Measurements from ENCODE around the gene FAM117A. TPM values are rescaled to one million over a fixed set of nuclear protein-coding genes. Genes with fewer than 3 reads are reported as not detected.
"Not testable (repeated sequence)": the region's sequence is repeated elsewhere in the genome, so short reads cannot be mapped to it uniquely, and the experiment has no call there.

The FAM117A gene
- total RNA-seq, 1 donor from 2014 or later = 30.0 TPM

DNA sequence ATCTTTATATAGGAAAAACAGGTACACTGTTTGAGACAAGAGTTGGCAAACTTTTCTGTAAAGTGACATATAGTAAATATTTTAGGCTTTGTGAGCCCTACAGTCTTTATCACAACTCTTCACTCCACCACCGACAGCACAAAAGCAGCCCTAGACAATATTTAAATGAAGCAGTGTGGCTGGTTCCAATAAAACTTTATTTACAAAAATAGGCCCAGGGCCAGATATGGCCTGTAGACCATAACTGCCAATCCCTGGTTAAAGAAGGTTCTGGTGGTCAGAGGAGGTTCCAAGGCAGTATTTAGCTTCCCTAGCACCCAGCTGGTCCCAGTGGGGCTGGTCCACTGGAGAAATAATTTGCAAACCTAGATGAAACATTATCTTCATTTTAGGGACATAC is 3.6 kb downstream of the FAM117A start:
- Mint-ChIP-seq H3K4me3 (no peak overlapping the region), H3K27me3 (no peaks in the 10 kb centered on the region), H3K9me3 (no peaks in the 10 kb centered on the region), H3K27ac (peak overlapping the region; percentile 69), H3K36me3 (ENCODE audit: low read depth) (peaks cover 46% of the 10 kb centered on the region), H3K4me1 (peaks cover 71% of the 10 kb centered on the region)
- CTCF ChIA-PET = no interaction called here
- TF ChIP-seq, protein P1, sequence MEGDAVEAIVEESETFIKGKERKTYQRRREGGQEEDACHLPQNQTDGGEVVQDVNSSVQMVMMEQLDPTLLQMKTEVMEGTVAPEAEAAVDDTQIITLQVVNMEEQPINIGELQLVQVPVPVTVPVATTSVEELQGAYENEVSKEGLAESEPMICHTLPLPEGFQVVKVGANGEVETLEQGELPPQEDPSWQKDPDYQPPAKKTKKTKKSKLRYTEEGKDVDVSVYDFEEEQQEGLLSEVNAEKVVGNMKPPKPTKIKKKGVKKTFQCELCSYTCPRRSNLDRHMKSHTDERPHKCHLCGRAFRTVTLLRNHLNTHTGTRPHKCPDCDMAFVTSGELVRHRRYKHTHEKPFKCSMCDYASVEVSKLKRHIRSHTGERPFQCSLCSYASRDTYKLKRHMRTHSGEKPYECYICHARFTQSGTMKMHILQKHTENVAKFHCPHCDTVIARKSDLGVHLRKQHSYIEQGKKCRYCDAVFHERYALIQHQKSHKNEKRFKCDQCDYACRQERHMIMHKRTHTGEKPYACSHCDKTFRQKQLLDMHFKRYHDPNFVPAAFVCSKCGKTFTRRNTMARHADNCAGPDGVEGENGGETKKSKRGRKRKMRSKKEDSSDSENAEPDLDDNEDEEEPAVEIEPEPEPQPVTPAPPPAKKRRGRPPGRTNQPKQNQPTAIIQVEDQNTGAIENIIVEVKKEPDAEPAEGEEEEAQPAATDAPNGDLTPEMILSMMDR (IDR thresholded peaks at IDR 0.05) = no peak
- ATAC-seq (ENCODE audit: low read depth) (no peak), DNase-seq (no peak)
- POLR2A ChIA-PET = interaction anchor here (1.1 to 9.0 kb wide), 4 partner anchors 7 to 52 kb away, joined by 5 to 129 read pairs (median 30); partner anchors contain the start of gene SLC35B1
- intact Hi-C loops (cut with micrococcal nuclease) = loop anchor here (5.0 to 10.0 kb wide), 2 partner anchors 33 to 385 kb away; no protein-coding TSS in a partner anchor

DNA sequence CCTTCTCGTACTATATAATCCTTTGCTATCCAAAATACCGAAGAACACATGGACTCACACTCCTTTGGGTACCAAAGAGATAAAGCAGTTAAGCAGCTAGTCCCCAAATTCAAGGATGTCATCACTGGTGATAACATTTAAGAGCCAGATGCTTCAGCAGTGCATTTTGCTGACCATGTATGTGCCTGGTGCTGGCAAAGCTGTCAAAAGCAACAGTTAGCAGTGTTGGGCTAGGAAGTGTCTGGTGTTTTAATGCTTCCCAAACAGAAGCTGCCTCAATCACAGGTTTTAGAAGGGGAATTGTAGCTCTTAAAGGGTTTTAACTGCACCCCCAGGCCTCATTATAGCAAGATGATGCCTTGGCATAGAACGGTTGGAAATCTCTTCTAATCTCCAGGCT is 4.7 kb downstream of the FAM117A start:
- ChIA-PET CTCF (no interaction called here), POLR2A (interaction anchor here (0.5 to 9.0 kb wide), 4 partner anchors 12 to 41 kb away, joined by 4 to 129 read pairs (median 6); partner anchors contain the start of gene KAT7)
- Mint-ChIP-seq H3K27ac (peak overlapping the region; percentile 70), H3K36me3 (ENCODE audit: low read depth) (peaks cover 47% of the 10 kb centered on the region), H3K4me1 (peaks cover 70% of the 10 kb centered on the region), H3K4me3 (no peak overlapping the region), H3K27me3 (no peaks in the 10 kb centered on the region), H3K9me3 (no peaks in the 10 kb centered on the region)
- no peak for ATAC-seq (ENCODE audit: low read depth)
- TF ChIP-seq, protein P1 (IDR thresholded peaks at IDR 0.05) = no peak
- no peak for DNase-seq
- intact Hi-C loops (cut with micrococcal nuclease) = no loop called here

DNA sequence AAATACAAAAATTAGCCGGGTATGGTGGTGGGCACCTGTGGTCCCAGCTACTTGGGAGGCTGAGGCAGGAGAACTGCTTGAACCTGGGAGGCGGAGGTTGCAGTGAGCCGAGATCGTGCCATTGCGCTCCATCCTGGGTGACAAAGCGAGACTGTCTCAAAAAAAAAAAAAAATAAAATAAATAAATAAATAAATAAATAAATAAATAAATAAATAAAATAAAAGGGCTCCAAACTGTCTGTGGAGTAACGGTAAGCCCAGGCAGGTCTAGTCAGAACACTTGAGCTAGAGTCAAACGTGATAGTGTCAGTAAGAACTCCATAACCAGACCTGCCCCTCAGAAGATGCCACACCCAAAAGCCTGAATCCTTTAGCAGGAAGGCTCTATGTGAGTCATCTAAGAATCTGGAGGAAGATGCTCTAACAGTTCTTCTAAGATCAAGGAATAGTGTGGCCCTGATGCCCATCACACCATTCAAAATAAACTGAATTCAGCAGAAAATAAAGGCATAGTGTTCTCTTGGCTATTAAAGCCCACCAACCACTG is 5.4 kb downstream of the FAM117A start:
- Mint-ChIP-seq H3K36me3 (ENCODE audit: low read depth) (peaks cover 46% of the 10 kb centered on the region), H3K27ac (peak overlapping the region; percentile 70), H3K4me1 (peaks cover 73% of the 10 kb centered on the region)
- H3K27me3 Mint-ChIP-seq; H3K4me3 Mint-ChIP-seq; H3K9me3 Mint-ChIP-seq; intact Hi-C loops (cut with micrococcal nuclease); DNase-seq; ATAC-seq (ENCODE audit: low read depth); CTCF ChIA-PET: not testable (repeated sequence)
- POLR2A ChIA-PET = interaction anchor here (0.5 to 9.0 kb wide), 4 partner anchors 11 to 40 kb away, joined by 4 to 129 read pairs (median 6); partner anchors contain the start of gene KAT7

DNA sequence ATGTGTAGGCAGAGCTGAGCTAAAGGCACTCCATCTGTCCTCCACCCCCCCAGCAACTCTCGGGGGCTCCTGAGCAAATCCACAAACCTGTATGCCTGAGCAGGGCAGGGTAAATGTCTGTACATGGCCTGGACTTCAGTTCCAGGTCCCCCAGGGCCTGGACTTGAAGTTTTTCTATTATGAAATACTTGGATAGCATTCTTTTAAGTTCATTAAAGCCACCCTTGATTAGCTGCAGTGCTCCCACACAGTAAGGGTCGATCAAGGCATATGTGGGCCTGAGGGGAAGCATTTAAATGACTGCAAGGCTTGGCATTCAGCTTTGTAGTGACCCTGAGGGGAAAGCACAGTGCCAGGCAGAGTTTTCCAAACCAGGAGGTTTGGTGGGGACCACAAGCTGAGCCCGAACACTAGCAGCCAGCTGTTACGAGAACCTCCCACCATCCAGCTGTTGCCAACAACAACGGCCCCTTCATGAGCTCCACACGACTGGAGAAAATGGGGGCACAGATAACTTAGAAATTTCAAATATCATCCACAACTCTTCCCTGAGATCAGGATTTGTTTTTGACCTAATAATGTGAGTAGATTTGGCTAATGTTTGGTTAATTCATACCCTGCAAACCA is 6.7 kb downstream of the FAM117A start:
- intact Hi-C loops (cut with micrococcal nuclease) = no loop called here
- POLR2A ChIA-PET = interaction anchor here (0.6 to 9.0 kb wide), 2 partner anchors 10 to 110 kb away, joined by 4 to 129 read pairs; no protein-coding TSS in a partner anchor
- Mint-ChIP-seq H3K4me1 (peaks cover 69% of the 10 kb centered on the region), H3K9me3 (no peaks in the 10 kb centered on the region), H3K27me3 (no peaks in the 10 kb centered on the region), H3K4me3 (no peak overlapping the region), H3K36me3 (ENCODE audit: low read depth) (peaks cover 48% of the 10 kb centered on the region), H3K27ac (no peak overlapping the region)
- ATAC-seq (ENCODE audit: low read depth) (no peak), DNase-seq (no peak)
- CTCF ChIA-PET = interaction anchor here (0.7 kb wide), 1 partner anchor 10 kb away, joined by 6 read pairs; no protein-coding TSS in a partner anchor
- TF ChIP-seq, protein P1 (IDR thresholded peaks at IDR 0.05) = no peak

DNA sequence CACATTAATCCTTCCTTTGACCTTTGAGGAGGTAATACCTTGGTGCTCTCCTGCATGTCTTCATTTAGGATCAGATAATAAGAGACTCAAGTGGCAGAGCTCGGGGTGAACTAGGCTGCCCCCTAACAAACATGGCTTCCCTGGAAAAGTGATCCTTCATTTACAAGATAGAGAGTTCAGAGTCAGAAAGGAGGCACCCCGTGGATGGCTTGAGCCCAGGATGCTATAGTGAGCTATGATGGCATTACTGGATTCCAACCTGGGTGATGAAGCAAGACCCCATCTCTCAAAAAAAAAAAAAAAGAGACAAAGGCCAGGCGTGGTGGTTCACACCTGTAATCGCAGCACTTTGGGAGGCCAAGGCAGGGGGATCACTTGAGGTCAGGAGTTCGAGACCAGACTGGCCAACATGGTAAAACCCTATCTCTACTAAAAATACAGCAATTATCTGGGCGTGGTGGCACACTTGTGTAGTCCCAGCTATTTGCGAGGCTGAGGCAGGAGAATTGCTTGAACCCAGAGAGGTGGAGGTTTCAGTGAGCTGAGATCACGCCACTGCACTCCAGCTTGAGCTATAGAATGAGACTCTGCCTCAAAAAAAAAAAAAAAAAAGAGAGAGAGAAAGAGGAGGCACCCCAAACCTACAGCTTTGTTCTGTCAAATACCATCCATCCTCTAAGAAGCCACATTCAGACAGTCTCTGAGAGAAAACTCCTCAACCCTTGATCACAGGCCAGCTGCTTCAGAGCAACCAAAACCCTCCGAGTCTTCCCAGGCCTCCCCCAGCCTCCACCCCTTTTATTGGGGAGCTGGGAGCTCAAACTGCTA is 7.4 kb downstream of the FAM117A start:
- ChIA-PET POLR2A (interaction anchor here (0.5 to 9.0 kb wide), 7 partner anchors 6 to 187 kb away, joined by 3 to 129 read pairs (median 4); partner anchors contain the start of gene FAM117A), CTCF (interaction anchor here (0.7 kb wide), 1 partner anchor 9 kb away, joined by 6 read pairs; no protein-coding TSS in a partner anchor)
- ATAC-seq (ENCODE audit: low read depth) (no peak), DNase-seq (no peak)
- H3K27me3 Mint-ChIP-seq = no peaks in the 10 kb centered on the region
- no peak overlapping the region for H3K4me3 Mint-ChIP-seq
- no peaks in the 10 kb centered on the region for H3K9me3 Mint-ChIP-seq
- TF ChIP-seq, protein P1 (IDR thresholded peaks at IDR 0.05) = no peak
- intact Hi-C loops (cut with micrococcal nuclease) = no loop called here
- H3K27ac Mint-ChIP-seq = peak overlapping the region; percentile 70
- peaks cover 48% of the 10 kb centered on the region for H3K36me3 Mint-ChIP-seq (ENCODE audit: low read depth)
- peaks cover 64% of the 10 kb centered on the region for H3K4me1 Mint-ChIP-seq
